Parathyroid adenoma (tissue), 2 donors: ENCODE results near the gene CHST11.

Source experiments
- H2AFZ ChIP-seq: fragments of 300-600 bp; sonication (generic); one replicate; pipeline ENCODE4 v1.7.0; 2017; ENCODE audit warnings: antibody characterized with exemption, mild to moderate bottlenecking
- H3K27ac ChIP-seq: fragments of 300-600 bp; sonication (generic); one replicate; pipeline ENCODE4 v1.7.0; 2017
- H3K27me3 ChIP-seq: fragments of 300-600 bp; sonication (generic); one replicate; pipeline ENCODE4 v1.7.0; 2017; ENCODE audit warnings: low read length; ENCODE audit not compliant: control insufficient read depth, insufficient read depth
- H3K36me3 ChIP-seq: fragments of 300-600 bp; sonication (generic); one replicate; pipeline ENCODE4 v1.7.0; 2017; ENCODE audit warnings: low read length; ENCODE audit not compliant: control insufficient read depth, insufficient read depth
- H3K4me1 ChIP-seq: fragments of 300-600 bp; sonication (generic); one replicate; pipeline ENCODE4 v1.7.0; 2017; ENCODE audit warnings: control low read depth
- H3K4me2 ChIP-seq: fragments of 300-600 bp; sonication (generic); one replicate; pipeline ENCODE4 v1.7.0; 2017; ENCODE audit warnings: low read length
- H3K4me3 ChIP-seq: fragments of 300-600 bp; sonication (generic); one replicate; pipeline ENCODE4 v1.7.0; 2017; ENCODE audit warnings: low read depth, low read length
- H3K79me2 ChIP-seq: fragments of 300-600 bp; sonication (generic); one replicate; pipeline ENCODE4 v1.7.0; 2017; ENCODE audit warnings: control low read depth
- H3K9ac ChIP-seq: fragments of 300-600 bp; sonication (generic); one replicate; pipeline ENCODE4 v1.7.0; 2017; ENCODE audit warnings: mild to moderate bottlenecking
- H3K9me3 ChIP-seq: fragments of 300-600 bp; sonication (generic); one replicate; pipeline ENCODE4 v1.7.0; 2017; ENCODE audit warnings: low read length; ENCODE audit not compliant: control insufficient read depth
- CTCF ChIP-seq: fragments of 300-600 bp; sonication (generic); IDR thresholded peaks from one replicate; pipeline ENCODE4 v1.7.0; 2017; ENCODE audit warnings: antibody characterized with exemption, mild to moderate bottlenecking
- donor health status: primary hyperparathyroidism.

Gene CHST11

GRCh38 chr12:104680070-104680469 is 223.3 kb downstream of the CHST11 start:
- no peaks in the 10 kb centered on the region for H3K9me3 ChIP-seq
- no peak for TF ChIP-seq CTCF

GRCh38 chr12:104680491-104680890 is 223.7 kb downstream of the CHST11 start:
- Histone ChIP-seq H3K36me3 (no peaks in the 10 kb centered on the region), H3K9ac (no peak overlapping the region), H3K79me2 (no peaks in the 10 kb centered on the region), H3K4me2 (no peak overlapping the region), H2AFZ (no peak overlapping the region), H3K4me3 (no peak overlapping the region), H3K9me3 (no peaks in the 10 kb centered on the region), H3K4me1 (no peaks in the 10 kb centered on the region), H3K27me3 (no peaks in the 10 kb centered on the region), H3K27ac (no peak overlapping the region)
- TF ChIP-seq CTCF: no peak

More at GRCh38 chr12:104680070-104680469, 223.3 kb downstream of the CHST11 start:
- Histone ChIP-seq H3K4me2 (no peak overlapping the region), H3K36me3 (no peaks in the 10 kb centered on the region), H3K4me3 (no peak overlapping the region), H3K4me1 (no peaks in the 10 kb centered on the region), H2AFZ (no peak overlapping the region), H3K27ac (no peak overlapping the region), H3K27me3 (no peaks in the 10 kb centered on the region), H3K79me2 (no peaks in the 10 kb centered on the region), H3K9ac (no peak overlapping the region)

- Histone ChIP-seq H3K4me1 (no peaks in the 10 kb centered on the region), H3K4me2 (no peak overlapping the region)
Measured at GRCh38 chr12:104681012-104681690, 224.4 kb downstream of the CHST11 start.

GRCh38 chr12:104682790-104683279 is 226.1 kb downstream of the CHST11 start:
- no peaks in the 10 kb centered on the region for H3K27me3 ChIP-seq
- H3K79me2 ChIP-seq: no peaks in the 10 kb centered on the region
- H3K4me2 ChIP-seq: no peak overlapping the region
- H3K9ac ChIP-seq: no peak overlapping the region
- no peaks in the 10 kb centered on the region for H3K4me1 ChIP-seq
- H3K27ac ChIP-seq: no peak overlapping the region
- H2AFZ ChIP-seq: no peak overlapping the region
- H3K36me3 ChIP-seq: no peaks in the 10 kb centered on the region
- no peak for TF ChIP-seq CTCF
- H3K9me3 ChIP-seq: no peaks in the 10 kb centered on the region
- H3K4me3 ChIP-seq: no peak overlapping the region

More at GRCh38 chr12:104681012-104681690, 224.4 kb downstream of the CHST11 start:
- Histone ChIP-seq H3K9me3 (no peaks in the 10 kb centered on the region), H3K4me3 (no peak overlapping the region), H3K36me3 (no peaks in the 10 kb centered on the region), H3K27ac (no peak overlapping the region), H3K9ac (no peak overlapping the region), H2AFZ (no peak overlapping the region), H3K79me2 (no peaks in the 10 kb centered on the region), H3K27me3 (no peaks in the 10 kb centered on the region)
- TF ChIP-seq CTCF: no peak
